RWPE2 (cell line): Measurements from ENCODE around the gene EFCAB8.

Experiments
- ATAC-seq: fragments of 200-7000 bp; cut with Tn5 transposase; 3 replicates; pipeline ENCODE4 v1.9.1; 2021; ENCODE audit warnings: low read depth
- DNase-seq: peaks from one replicate; pipeline ENCODE4 v3.0.0-alpha.2; 2020; ENCODE audit warnings: low spot score
- H3K27ac ChIP-seq: fragments of 450-650 bp; 2 replicates; pipeline ENCODE4 v1.5.1; 2017; ENCODE audit warnings: mild to moderate bottlenecking; ENCODE audit not compliant: poor library complexity, severe bottlenecking
- H3K27me3 ChIP-seq: fragments of 250-450 bp; sonication (Bioruptor Pico); 2 replicates; pipeline ENCODE4 v1.5.1; 2021; ENCODE audit warnings: mild to moderate bottlenecking, moderate library complexity; ENCODE audit not compliant: insufficient read depth, poor library complexity, severe bottlenecking
- H3K36me3 ChIP-seq: fragments of 250-450 bp; sonication (Bioruptor Pico); 2 replicates; pipeline ENCODE4 v1.5.1; 2020; ENCODE audit warnings: low read depth, mild to moderate bottlenecking, moderate library complexity
- H3K4me1 ChIP-seq: fragments of 250-450 bp; sonication (Bioruptor Pico); 2 replicates; pipeline ENCODE4 v1.5.1; 2021; ENCODE audit warnings: mild to moderate bottlenecking, moderate library complexity; ENCODE audit not compliant: insufficient read depth, poor library complexity, severe bottlenecking
- H3K4me3 ChIP-seq: fragments of 250-450 bp; sonication (Bioruptor Pico); 2 replicates; pipeline ENCODE4 v1.5.1; 2021; ENCODE audit warnings: mild to moderate bottlenecking, moderate library complexity; ENCODE audit not compliant: severe bottlenecking
- H3K9me3 ChIP-seq: fragments of 250-450 bp; sonication (Bioruptor Pico); 2 replicates; pipeline ENCODE4 v1.5.1; 2021; ENCODE audit warnings: mild to moderate bottlenecking, moderate library complexity; ENCODE audit not compliant: severe bottlenecking
- TF ChIP-seq, protein P1 (sequence below): fragments of 450-650 bp; IDR thresholded peaks from one replicate; pipeline ENCODE4 v1.5.1; 2017; ENCODE audit warnings: mild to moderate bottlenecking, moderate library complexity; ENCODE audit not compliant: poor library complexity, severe bottlenecking

Gene EFCAB8

DNA sequence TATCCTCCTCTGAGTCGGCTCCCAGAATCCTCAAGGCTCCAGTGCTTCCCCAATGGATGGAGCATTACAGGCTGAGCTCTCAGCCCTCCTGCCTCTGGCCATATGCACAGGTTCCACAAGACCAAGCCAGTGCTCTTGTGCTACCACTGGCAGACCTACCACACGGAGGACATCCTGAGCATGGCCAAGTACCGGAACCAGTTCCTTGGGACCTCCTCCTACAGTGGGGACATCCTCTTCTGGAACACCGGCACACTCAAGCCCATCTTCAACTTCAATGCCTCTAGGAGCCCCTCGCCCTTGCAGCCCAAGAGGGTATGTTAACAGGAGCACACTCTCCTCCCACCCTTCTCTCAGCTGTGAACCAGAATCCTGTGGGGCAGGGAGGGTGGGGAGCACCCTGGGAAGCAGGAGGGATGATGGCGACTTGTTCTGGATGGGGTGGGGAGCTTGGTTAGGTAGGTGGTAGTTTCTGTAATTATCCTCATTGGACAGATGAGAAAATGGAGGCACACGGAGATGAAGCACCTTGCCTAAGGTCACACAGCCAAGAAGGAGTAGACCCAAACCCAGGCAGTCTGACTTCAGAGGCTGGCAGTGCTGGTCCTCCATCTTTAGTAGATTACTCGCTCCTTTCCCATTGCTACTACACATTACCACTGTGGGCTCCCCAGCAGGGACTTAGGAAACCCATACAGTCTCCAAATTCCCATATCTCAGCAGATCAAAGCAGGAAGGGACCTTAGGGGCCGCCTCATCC is 58.6 kb downstream of the EFCAB8 start:
- no peaks in the 10 kb centered on the region for H3K27me3 ChIP-seq
- peak; percentile 59 for DNase-seq
- TF ChIP-seq, protein P1, sequence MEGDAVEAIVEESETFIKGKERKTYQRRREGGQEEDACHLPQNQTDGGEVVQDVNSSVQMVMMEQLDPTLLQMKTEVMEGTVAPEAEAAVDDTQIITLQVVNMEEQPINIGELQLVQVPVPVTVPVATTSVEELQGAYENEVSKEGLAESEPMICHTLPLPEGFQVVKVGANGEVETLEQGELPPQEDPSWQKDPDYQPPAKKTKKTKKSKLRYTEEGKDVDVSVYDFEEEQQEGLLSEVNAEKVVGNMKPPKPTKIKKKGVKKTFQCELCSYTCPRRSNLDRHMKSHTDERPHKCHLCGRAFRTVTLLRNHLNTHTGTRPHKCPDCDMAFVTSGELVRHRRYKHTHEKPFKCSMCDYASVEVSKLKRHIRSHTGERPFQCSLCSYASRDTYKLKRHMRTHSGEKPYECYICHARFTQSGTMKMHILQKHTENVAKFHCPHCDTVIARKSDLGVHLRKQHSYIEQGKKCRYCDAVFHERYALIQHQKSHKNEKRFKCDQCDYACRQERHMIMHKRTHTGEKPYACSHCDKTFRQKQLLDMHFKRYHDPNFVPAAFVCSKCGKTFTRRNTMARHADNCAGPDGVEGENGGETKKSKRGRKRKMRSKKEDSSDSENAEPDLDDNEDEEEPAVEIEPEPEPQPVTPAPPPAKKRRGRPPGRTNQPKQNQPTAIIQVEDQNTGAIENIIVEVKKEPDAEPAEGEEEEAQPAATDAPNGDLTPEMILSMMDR, result no peak
- H3K27ac ChIP-seq, result no peak overlapping the region
- no peak for ATAC-seq
- no peaks in the 10 kb centered on the region for H3K36me3 ChIP-seq
- peaks cover 4% of the 10 kb centered on the region for H3K9me3 ChIP-seq
- H3K4me1 ChIP-seq, result no peaks in the 10 kb centered on the region
- H3K4me3 ChIP-seq, result no peak overlapping the region

DNA sequence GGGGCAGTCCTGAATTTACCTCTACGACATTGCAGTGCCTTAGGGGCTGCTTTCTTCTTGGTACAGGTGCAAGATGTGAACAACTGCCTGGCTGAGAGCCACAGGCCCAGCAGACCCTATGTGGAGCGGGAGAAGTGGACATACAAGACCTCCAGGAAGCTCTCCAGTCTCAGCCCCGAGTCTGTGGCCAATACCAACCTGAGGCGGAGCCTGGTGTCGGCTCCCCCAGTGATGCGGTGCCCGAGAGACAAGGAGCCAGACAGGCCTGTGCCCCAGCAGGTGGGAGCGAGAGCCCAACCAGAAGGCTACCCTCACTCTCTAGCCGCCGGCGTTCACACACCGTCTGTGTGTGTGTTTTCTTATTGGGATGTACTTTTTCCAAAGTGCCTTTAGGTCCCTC is 59.6 kb downstream of the EFCAB8 start:
- ATAC-seq, result 0 out of 3 replicates have a peak, but pooled peaks have one; percentile 4
- TF ChIP-seq, protein P1, result no peak
- no peak overlapping the region for H3K27ac ChIP-seq
- no peak overlapping the region for H3K4me3 ChIP-seq
- no peaks in the 10 kb centered on the region for H3K4me1 ChIP-seq
- peak; percentile 79 for DNase-seq
- H3K9me3 ChIP-seq, result peaks cover 4% of the 10 kb centered on the region
- H3K27me3 ChIP-seq, result no peaks in the 10 kb centered on the region
- H3K36me3 ChIP-seq, result no peaks in the 10 kb centered on the region

DNA sequence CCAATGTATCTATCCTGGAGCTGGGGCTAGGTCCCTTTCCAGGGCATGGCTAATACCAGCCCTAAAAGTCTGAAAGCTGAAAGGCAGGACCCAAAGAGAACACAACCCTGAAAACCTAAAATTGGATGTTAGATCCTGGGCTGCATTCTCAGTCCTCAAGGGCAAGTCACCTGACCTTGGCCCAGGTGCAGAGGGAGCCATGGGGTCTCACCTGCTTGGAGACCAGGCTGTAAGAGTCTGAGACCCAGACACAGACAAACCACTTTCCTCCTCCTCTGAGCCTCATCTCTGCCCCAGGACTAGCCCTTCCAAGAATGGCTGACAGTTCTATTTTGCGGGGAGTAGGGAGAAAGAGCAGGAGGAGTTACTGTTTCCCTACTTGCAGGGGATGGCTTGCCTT is 60.0 kb downstream of the EFCAB8 start:
- no peaks in the 10 kb centered on the region for H3K4me1 ChIP-seq
- no peak overlapping the region for H3K4me3 ChIP-seq
- H3K27me3 ChIP-seq, result no peaks in the 10 kb centered on the region
- ATAC-seq (no peak; the same call in 2 of the 3 replicates), DNase-seq (peak; percentile 56)
- no peak overlapping the region for H3K27ac ChIP-seq
- H3K9me3 ChIP-seq, result peaks cover 4% of the 10 kb centered on the region
- H3K36me3 ChIP-seq, result no peaks in the 10 kb centered on the region
- TF ChIP-seq, protein P1, result no peak

DNA sequence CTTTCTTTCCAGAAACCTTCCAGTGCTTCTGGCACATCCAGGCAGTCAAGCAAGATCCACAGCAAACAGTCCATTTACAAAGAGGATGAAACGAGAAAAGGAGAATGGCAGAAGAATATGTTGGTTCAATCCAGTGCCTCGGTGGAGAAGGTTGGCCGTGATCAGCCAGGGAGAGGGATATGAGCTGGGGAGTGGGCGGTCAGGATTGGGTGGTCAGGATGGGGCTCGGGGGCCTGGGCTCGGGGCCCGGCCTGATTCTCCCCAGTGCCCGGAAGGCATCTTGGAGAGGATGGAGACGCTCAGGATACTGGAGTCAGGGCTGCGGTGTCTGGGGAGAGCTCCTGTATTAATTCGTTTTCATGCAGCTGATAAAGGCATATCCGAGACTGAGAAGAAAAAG is 61.3 kb downstream of the EFCAB8 start:
- TF ChIP-seq, protein P1, result no peak
- ATAC-seq (no peak), DNase-seq (peak; percentile 62)
- Histone ChIP-seq H3K9me3 (peaks cover 4% of the 10 kb centered on the region), H3K36me3 (no peaks in the 10 kb centered on the region), H3K27me3 (no peaks in the 10 kb centered on the region), H3K4me3 (no peak overlapping the region), H3K27ac (no peak overlapping the region), H3K4me1 (no peaks in the 10 kb centered on the region)

DNA sequence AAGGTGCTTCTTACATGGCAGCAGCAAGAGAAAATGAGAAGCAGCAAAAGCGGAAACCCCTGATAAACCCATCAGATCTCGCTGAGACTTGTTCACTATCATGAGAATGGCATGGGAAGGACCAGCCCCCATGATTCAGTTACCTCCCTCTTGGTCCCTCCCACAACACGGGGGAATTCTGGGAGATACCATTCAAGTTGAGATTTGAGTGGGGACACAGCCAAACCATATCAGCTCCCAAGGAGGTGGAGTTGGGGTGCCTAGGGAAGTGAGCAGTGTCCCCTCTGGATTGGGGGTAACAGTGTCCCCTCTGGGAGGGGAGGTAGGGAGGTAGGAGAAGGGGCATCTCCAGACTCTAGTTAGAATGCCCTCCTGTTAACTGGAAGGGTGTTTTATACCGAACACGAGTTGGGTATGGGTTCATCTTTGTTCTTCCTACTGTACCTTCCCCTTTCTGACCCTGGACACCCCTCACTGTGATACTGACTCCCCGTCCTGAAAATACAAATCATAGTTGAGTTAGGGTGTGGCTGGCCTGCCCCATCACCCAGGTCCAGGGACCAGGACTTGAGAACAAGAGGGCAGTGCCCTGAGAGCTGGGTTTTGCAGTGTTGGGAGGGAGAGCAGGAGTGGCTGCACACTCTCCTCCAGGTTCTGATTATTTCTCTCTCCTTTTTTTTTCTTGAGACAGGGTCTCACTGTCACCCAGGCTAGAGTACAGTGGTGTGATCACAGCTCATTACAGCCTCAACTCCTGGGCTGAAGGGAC is 62.0 kb downstream of the EFCAB8 start:
- no peaks in the 10 kb centered on the region for H3K27me3 ChIP-seq
- H3K4me1 ChIP-seq, result no peaks in the 10 kb centered on the region
- H3K4me3 ChIP-seq, result no peak overlapping the region
- TF ChIP-seq, protein P1, result no peak
- no peak overlapping the region for H3K27ac ChIP-seq
- no peaks in the 10 kb centered on the region for H3K36me3 ChIP-seq
- ATAC-seq (no peak), DNase-seq (peak; percentile 59)
- peaks cover 2% of the 10 kb centered on the region for H3K9me3 ChIP-seq
